Epithelial cell of proximal tubule (primary cell): ENCODE measurements around the gene NFIA. TPM values are rescaled to one million over a fixed set of nuclear protein-coding genes. Genes with fewer than 3 reads are reported as not detected.

Source experiments
- DNase-seq: peaks from one replicate; pipeline ENCODE4 v3.0.0-alpha.2; 2011; ENCODE audit warnings: low read depth
- H3K4me3 ChIP-seq: 2 replicates; pipeline ENCODE4 v1.5.1; 2011; ENCODE audit warnings: low read depth, mild to moderate bottlenecking, low read length
- CTCF ChIP-seq: conservative IDR thresholded peaks from 2 replicates; pipeline ENCODE4 v1.5.1; 2012; ENCODE audit warnings: low read depth, mild to moderate bottlenecking, low read length
- total RNA-seq: library from RNA; depleted of rRNA; stranded (reverse); fragments of >200 nt; gene quantifications from 2 replicates; pipeline ENCODE4 v1.2.3, GENCODE V29; 2015

Gene NFIA
- total RNA-seq, 1 donor from 2014 or later = 1.6 TPM

GRCh38 chr1:61224609-61225008, 142.2 kb downstream of the NFIA start:
- no peak for TF ChIP-seq CTCF
- no peak overlapping the region for H3K4me3 ChIP-seq
- no peak for DNase-seq

- TF ChIP-seq CTCF = no peak
- no peak for DNase-seq
- H3K4me3 ChIP-seq = no peak overlapping the region
Observed at GRCh38 chr1:61225478-61225877, 143.1 kb downstream of the NFIA start.

- no peak for DNase-seq
- TF ChIP-seq CTCF = no peak
- H3K4me3 ChIP-seq = no peak overlapping the region
Observed at GRCh38 chr1:61226791-61227567, 144.6 kb downstream of the NFIA start.

- no peak for TF ChIP-seq CTCF
- H3K4me3 ChIP-seq = no peak overlapping the region
- no peak for DNase-seq
Observed at GRCh38 chr1:61227857-61228550, 145.6 kb downstream of the NFIA start.

- no peak overlapping the region for H3K4me3 ChIP-seq
- DNase-seq = no peak
- TF ChIP-seq CTCF = no peak
Observed at GRCh38 chr1:61230523-61230922, 148.2 kb downstream of the NFIA start.

GRCh38 chr1:61231795-61232194, 149.4 kb downstream of the NFIA start:
- TF ChIP-seq CTCF = no peak
- H3K4me3 ChIP-seq = no peak overlapping the region
- no peak for DNase-seq
